ENCODE data around the gene ZNF827.

GRCh38 chr4:145907812-145908211, 30.8 kb downstream of the ZNF827 start:
- TF ChIP-seq POLR2A (IDR thresholded peaks at IDR 0.05) (no peak), CTCF (IDR thresholded peaks at IDR 0.05 in 8 of 11, conservative IDR thresholded peaks at IDR 0.05 in 3 of 11) (no peak), POLR2AphosphoS5 (IDR thresholded peaks at IDR 0.05) (no peak)

All from spleen (tissue), 7 donors.